Heart left ventricle (tissue), 16 donors: ENCODE data around the gene GSAP. TPM values are rescaled to one million over a fixed set of nuclear protein-coding genes. Genes with fewer than 3 reads are reported as not detected.

Experiments
- ATAC-seq, 4 donors: fragments of 200-7000 bp; cut with Tn5 transposase; one replicate each; pipeline ENCODE4 v1.9.1; 2020 to 2022; ENCODE audit warnings: moderate library complexity in 4 of 4, mild to moderate bottlenecking in 3 of 4, moderate number of reproducible peaks in 1 of 4
- DNase-seq, 5 donors: peaks; one replicate each; pipeline ENCODE4 v3.0.0-alpha.2; 2020
- H3K27ac ChIP-seq, 12 donors: fragments of 200-600 bp; sonication (generic) in 4 of 12; one replicate each; pipeline versions ENCODE4 v1.5.0 to v1.8.0; 2016 to 2022; ENCODE audit warnings: mild to moderate bottlenecking in 2 of 12
- H3K27me3 ChIP-seq, 9 donors: fragments of 200-600 bp; sonication (generic) in 2 of 9; one replicate each; pipeline versions ENCODE4 v1.5.1 to v1.8.0; 2016 to 2022; ENCODE audit warnings: mild to moderate bottlenecking in 3 of 9
- H3K36me3 ChIP-seq, 9 donors: fragments of 200-600 bp; sonication (generic) in 2 of 9; one replicate each; pipeline versions ENCODE4 v1.5.0 to v1.8.0; 2018 to 2022; ENCODE audit warnings: mild to moderate bottlenecking in 2 of 9
- H3K4me1 ChIP-seq, 12 donors: fragments of 200-600 bp; sonication (generic) in 4 of 12; one replicate each; pipeline versions ENCODE4 v1.5.0 to v1.8.0; 2016 to 2022; ENCODE audit warnings: mild to moderate bottlenecking in 3 of 12
- H3K4me3 ChIP-seq, 12 donors: fragments of 200-600 bp; sonication (generic) in 4 of 12; one replicate each; pipeline versions ENCODE4 v1.5.0 to v1.8.0; 2017 to 2022; ENCODE audit warnings: mild to moderate bottlenecking in 9 of 12, moderate library complexity in 4 of 12
- H3K9me3 ChIP-seq, 12 donors: fragments of 200-600 bp; sonication (generic) in 4 of 12; one replicate each; pipeline versions ENCODE4 v1.5.0 to v1.8.0; 2016 to 2022; ENCODE audit warnings: mild to moderate bottlenecking in 1 of 12
- CTCF ChIP-seq, 12 donors: fragments of 200-600 bp; sonication (generic) in 4 of 12; IDR thresholded peaks; one replicate each; pipeline versions ENCODE4 v1.5.0 to v1.8.0; 2018 to 2022; ENCODE audit warnings: antibody characterized with exemption in 12 of 12, mild to moderate bottlenecking in 5 of 12
- POLR2A ChIP-seq, 2 donors: fragments of 450-650 bp; IDR thresholded peaks; one replicate each; pipeline ENCODE4 v1.6.1; 2017; ENCODE audit warnings: antibody characterized with exemption in 2 of 2, mild to moderate bottlenecking in 2 of 2, moderate library complexity in 2 of 2
- WGBS, 4 donors: extraction: QIAGEN DNeasy Blood & Tissue Kit in 2 of 4; methylation state at CpG; one replicate each; pipeline versions ENCODE4 v1.1.5 to v1.1.7; 2013 to 2018; 5-methylcytosine and 5-hydroxymethylcytosine counted together
- intact Hi-C, 10 donors: fragments of 100-400 bp; cut with DNase I; formaldehyde crosslinking; loops; one replicate each; pipeline versions ENCODE4 v1.11.1 to v1.14.2; 2022
- polyA plus RNA-seq, 2 donors: library from polyadenylated mRNA; stranded (reverse); fragments of 200-250 nt; gene quantifications; one replicate each; pipeline ENCODE4 v1.2.3, GENCODE V29; 2013
- total RNA-seq, 9 donors: library from RNA; depleted of rRNA in 2 of 9; stranded (reverse); fragments of >200 nt in 2 of 9; fragmentation: NEBNext Ultra II Directional in 3 of 9; extraction: Animal tissue kit (Norgen Biotek cat#: 25700) in 3 of 9; gene quantifications; one replicate each; pipeline versions ENCODE4 v1.1.0 to v1.2.4, GENCODE V29; 2016 to 2023
- donor health status: ischemic (EF 13 %, LVEDD 7.1; RV severe dilation, severe dysfunction).
- donor health status: healthy with polysubstance abuse.
- donor health status: DM: no; HTN: yes; CAD: no.
- donor health status: DM: no; HTN: no; CAD: no.
- donor health status: ischemic (EF 25% LVEDD 6.9; RV normal size, moderate dysfunction).
- donor health status: ischemic (EF 25% LVEDD 5.7; RV mildly dilated, moderate dysfunction).
- donor health status: healthy.
- donor health status: DM: yes; HTN: yes; CAD: no.
- donor health status: ischemic (EF 35%, LVEDD 5.7; RV mildly dilated, moderate dysfunction).
- donor health status: nonischemic (EF 11% LVEDD 7.7; RV severe dilation, severe dysfunction).
- donor health status: DM: yes; HTN: yes; CAD: no.
- donor health status: PGD.
- donor health status: ischemic (EF 29% LVEDD 5.4; RV normal size, mild dysfunction).
- donor health status: nonischemic (EF 23%, LVEDD 6.1; RV moderate dilation, normal function).

Gene GSAP
- total and polyA plus RNA-seq, 11 donors: 1.7 to 24.9 (median 6.5) TPM

- Histone ChIP-seq H3K27ac (no peak overlapping the region), H3K4me3 (no peak overlapping the region), H3K36me3 (peaks cover 0 to 40% (median 12%) of the 10 kb centered on the region in 9 donors), H3K27me3 (no peaks in the 10 kb centered on the region), H3K9me3 (peaks cover 0 to 4% (median 0%) of the 10 kb centered on the region in 12 donors), H3K4me1 (no peaks in the 10 kb centered on the region)
- intact Hi-C loops: no loop called here
- DNase-seq: no peak
- ATAC-seq: no peak
- 52 to 70% (median 68%) methylated on average over 2 of the region's 2 CpGs for WGBS, 4 donors
- no peak for TF ChIP-seq POLR2A (IDR thresholded peaks at IDR 0.05)
- peak in 3 of 12 donors; percentile 6 to 14 (median 11) for TF ChIP-seq CTCF (IDR thresholded peaks at IDR 0.05)
These were observed 47.2 kb downstream of the GSAP start for GRCh38 chr7:77368974-77369373.

- H3K4me1 ChIP-seq: no peaks in the 10 kb centered on the region
- DNase-seq (no peak), ATAC-seq (no peak)
- intact Hi-C loops: no loop called here
- no peak overlapping the region for H3K27ac ChIP-seq
- TF ChIP-seq CTCF (IDR thresholded peaks at IDR 0.05): no peak
- no peak for TF ChIP-seq POLR2A (IDR thresholded peaks at IDR 0.05)
- 93 to 97% (median 96%) methylated on average over 4 of the region's 4 CpGs for WGBS, 4 donors
- no peaks in the 10 kb centered on the region for H3K27me3 ChIP-seq
- H3K9me3 ChIP-seq: peaks cover 0 to 4% (median 0%) of the 10 kb centered on the region in 12 donors
- no peak overlapping the region for H3K4me3 ChIP-seq
- peaks cover 0 to 30% (median 5%) of the 10 kb centered on the region in 9 donors for H3K36me3 ChIP-seq
These were observed 48.2 kb downstream of the GSAP start for GRCh38 chr7:77367976-77368375.

- no peak overlapping the region for H3K27ac ChIP-seq
- peaks cover 0 to 4% (median 0%) of the 10 kb centered on the region in 12 donors for H3K4me1 ChIP-seq
- WGBS, 4 donors: 73 to 81% (median 80%) methylated on average over 1 of the region's 1 CpG
- no peak for TF ChIP-seq CTCF (IDR thresholded peaks at IDR 0.05)
- no peak for TF ChIP-seq POLR2A (IDR thresholded peaks at IDR 0.05)
- ATAC-seq (no peak), DNase-seq (no peak)
- peaks cover 0 to 4% (median 0%) of the 10 kb centered on the region in 12 donors for H3K9me3 ChIP-seq
- peaks cover 0 to 25% (median 0%) of the 10 kb centered on the region in 9 donors for H3K36me3 ChIP-seq
- H3K4me3 ChIP-seq: no peak overlapping the region
- intact Hi-C loops: no loop called here
- no peaks in the 10 kb centered on the region for H3K27me3 ChIP-seq
These were observed 53.2 kb downstream of the GSAP start for GRCh38 chr7:77362905-77363304.

GRCh38 chr7:77360969-77361368 lies 55.2 kb downstream of the GSAP start:
- H3K9me3 ChIP-seq: no peaks in the 10 kb centered on the region
- no peak overlapping the region for H3K27ac ChIP-seq
- 93 to 96% (median 94%) methylated on average over 3 of the region's 3 CpGs for WGBS, 4 donors
- no peak overlapping the region for H3K4me3 ChIP-seq
- intact Hi-C loops: no loop called here
- peaks cover 0 to 19% (median 0%) of the 10 kb centered on the region in 9 donors for H3K36me3 ChIP-seq
- H3K4me1 ChIP-seq: peaks cover 0 to 4% (median 0%) of the 10 kb centered on the region in 12 donors
- TF ChIP-seq CTCF (IDR thresholded peaks at IDR 0.05) (no peak), POLR2A (IDR thresholded peaks at IDR 0.05) (no peak)
- DNase-seq: no peak
- ATAC-seq: no peak
- no peaks in the 10 kb centered on the region for H3K27me3 ChIP-seq
